Heart left ventricle (tissue), 16 donors: ENCODE data around the gene GLRA2. TPM values are rescaled to one million over a fixed set of nuclear protein-coding genes. Genes with fewer than 3 reads are reported as not detected.

Experiments
- ATAC-seq, 4 donors: fragments of 200-7000 bp; cut with Tn5 transposase; one replicate each; pipeline ENCODE4 v1.9.1; 2020 to 2022; ENCODE audit warnings: moderate library complexity in 4 of 4, mild to moderate bottlenecking in 3 of 4, moderate number of reproducible peaks in 1 of 4
- DNase-seq, 5 donors: peaks; one replicate each; pipeline ENCODE4 v3.0.0-alpha.2; 2020
- H3K27ac ChIP-seq, 12 donors: fragments of 200-600 bp; sonication (generic) in 4 of 12; one replicate each; pipeline versions ENCODE4 v1.5.0 to v1.8.0; 2016 to 2022; ENCODE audit warnings: mild to moderate bottlenecking in 2 of 12
- H3K27me3 ChIP-seq, 9 donors: fragments of 200-600 bp; sonication (generic) in 2 of 9; one replicate each; pipeline versions ENCODE4 v1.5.1 to v1.8.0; 2016 to 2022; ENCODE audit warnings: mild to moderate bottlenecking in 3 of 9
- H3K36me3 ChIP-seq, 9 donors: fragments of 200-600 bp; sonication (generic) in 2 of 9; one replicate each; pipeline versions ENCODE4 v1.5.0 to v1.8.0; 2018 to 2022; ENCODE audit warnings: mild to moderate bottlenecking in 2 of 9
- H3K4me1 ChIP-seq, 12 donors: fragments of 200-600 bp; sonication (generic) in 4 of 12; one replicate each; pipeline versions ENCODE4 v1.5.0 to v1.8.0; 2016 to 2022; ENCODE audit warnings: mild to moderate bottlenecking in 3 of 12
- H3K4me3 ChIP-seq, 12 donors: fragments of 200-600 bp; sonication (generic) in 4 of 12; one replicate each; pipeline versions ENCODE4 v1.5.0 to v1.8.0; 2017 to 2022; ENCODE audit warnings: mild to moderate bottlenecking in 9 of 12, moderate library complexity in 4 of 12
- H3K9me3 ChIP-seq, 12 donors: fragments of 200-600 bp; sonication (generic) in 4 of 12; one replicate each; pipeline versions ENCODE4 v1.5.0 to v1.8.0; 2016 to 2022; ENCODE audit warnings: mild to moderate bottlenecking in 1 of 12
- POLR2A ChIP-seq, 2 donors: fragments of 450-650 bp; IDR thresholded peaks; one replicate each; pipeline ENCODE4 v1.6.1; 2017; ENCODE audit warnings: antibody characterized with exemption in 2 of 2, mild to moderate bottlenecking in 2 of 2, moderate library complexity in 2 of 2
- WGBS, 4 donors: extraction: QIAGEN DNeasy Blood & Tissue Kit in 2 of 4; methylation state at CpG; one replicate each; pipeline versions ENCODE4 v1.1.5 to v1.1.7; 2013 to 2018; 5-methylcytosine and 5-hydroxymethylcytosine counted together
- intact Hi-C, 10 donors: fragments of 100-400 bp; cut with DNase I; formaldehyde crosslinking; loops; one replicate each; pipeline versions ENCODE4 v1.11.1 to v1.14.2; 2022
- polyA plus RNA-seq, 2 donors: library from polyadenylated mRNA; stranded (reverse); fragments of 200-250 nt; gene quantifications; one replicate each; pipeline ENCODE4 v1.2.3, GENCODE V29; 2013
- total RNA-seq, 9 donors: library from RNA; depleted of rRNA in 2 of 9; stranded (reverse); fragments of >200 nt in 2 of 9; fragmentation: NEBNext Ultra II Directional in 3 of 9; extraction: Animal tissue kit (Norgen Biotek cat#: 25700) in 3 of 9; gene quantifications; one replicate each; pipeline versions ENCODE4 v1.1.0 to v1.2.4, GENCODE V29; 2016 to 2023
- TF ChIP-seq, protein P1 (sequence below), 12 donors: fragments of 200-600 bp; sonication (generic) in 4 of 12; IDR thresholded peaks; one replicate each; pipeline versions ENCODE4 v1.5.0 to v1.8.0; 2018 to 2022; ENCODE audit warnings: antibody characterized with exemption in 12 of 12, mild to moderate bottlenecking in 5 of 12
- donor health status: ischemic (EF 13 %, LVEDD 7.1; RV severe dilation, severe dysfunction).
- donor health status: healthy with polysubstance abuse.
- donor health status: DM: no; HTN: yes; CAD: no.
- donor health status: DM: no; HTN: no; CAD: no.
- donor health status: ischemic (EF 25% LVEDD 6.9; RV normal size, moderate dysfunction).
- donor health status: ischemic (EF 25% LVEDD 5.7; RV mildly dilated, moderate dysfunction).
- donor health status: healthy.
- donor health status: DM: yes; HTN: yes; CAD: no.
- donor health status: ischemic (EF 35%, LVEDD 5.7; RV mildly dilated, moderate dysfunction).
- donor health status: nonischemic (EF 11% LVEDD 7.7; RV severe dilation, severe dysfunction).
- donor health status: DM: yes; HTN: yes; CAD: no.
- donor health status: PGD.
- donor health status: ischemic (EF 29% LVEDD 5.4; RV normal size, mild dysfunction).
- donor health status: nonischemic (EF 23%, LVEDD 6.1; RV moderate dilation, normal function).

GLRA2 gene
- total and polyA plus RNA-seq, 11 donors = not detected

- 69 to 72% (median 71%) methylated on average over 1 of the region's 1 CpG for WGBS, 4 donors
- H3K27ac ChIP-seq = no peak overlapping the region
- ATAC-seq (no peak), DNase-seq (no peak)
- intact Hi-C loops = no loop called here
- no peaks in the 10 kb centered on the region for H3K9me3 ChIP-seq
- peaks cover 0 to 7% (median 0%) of the 10 kb centered on the region in 9 donors for H3K27me3 ChIP-seq
- H3K4me3 ChIP-seq = no peak overlapping the region
- no peaks in the 10 kb centered on the region for H3K36me3 ChIP-seq
- no peaks in the 10 kb centered on the region for H3K4me1 ChIP-seq
- TF ChIP-seq POLR2A (IDR thresholded peaks at IDR 0.05) = no peak
- TF ChIP-seq, protein P1, sequence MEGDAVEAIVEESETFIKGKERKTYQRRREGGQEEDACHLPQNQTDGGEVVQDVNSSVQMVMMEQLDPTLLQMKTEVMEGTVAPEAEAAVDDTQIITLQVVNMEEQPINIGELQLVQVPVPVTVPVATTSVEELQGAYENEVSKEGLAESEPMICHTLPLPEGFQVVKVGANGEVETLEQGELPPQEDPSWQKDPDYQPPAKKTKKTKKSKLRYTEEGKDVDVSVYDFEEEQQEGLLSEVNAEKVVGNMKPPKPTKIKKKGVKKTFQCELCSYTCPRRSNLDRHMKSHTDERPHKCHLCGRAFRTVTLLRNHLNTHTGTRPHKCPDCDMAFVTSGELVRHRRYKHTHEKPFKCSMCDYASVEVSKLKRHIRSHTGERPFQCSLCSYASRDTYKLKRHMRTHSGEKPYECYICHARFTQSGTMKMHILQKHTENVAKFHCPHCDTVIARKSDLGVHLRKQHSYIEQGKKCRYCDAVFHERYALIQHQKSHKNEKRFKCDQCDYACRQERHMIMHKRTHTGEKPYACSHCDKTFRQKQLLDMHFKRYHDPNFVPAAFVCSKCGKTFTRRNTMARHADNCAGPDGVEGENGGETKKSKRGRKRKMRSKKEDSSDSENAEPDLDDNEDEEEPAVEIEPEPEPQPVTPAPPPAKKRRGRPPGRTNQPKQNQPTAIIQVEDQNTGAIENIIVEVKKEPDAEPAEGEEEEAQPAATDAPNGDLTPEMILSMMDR (IDR thresholded peaks at IDR 0.05) = no peak
Observed at GRCh38 chrX:14533867-14534266, 4.5 kb downstream of the GLRA2 start.

DNA sequence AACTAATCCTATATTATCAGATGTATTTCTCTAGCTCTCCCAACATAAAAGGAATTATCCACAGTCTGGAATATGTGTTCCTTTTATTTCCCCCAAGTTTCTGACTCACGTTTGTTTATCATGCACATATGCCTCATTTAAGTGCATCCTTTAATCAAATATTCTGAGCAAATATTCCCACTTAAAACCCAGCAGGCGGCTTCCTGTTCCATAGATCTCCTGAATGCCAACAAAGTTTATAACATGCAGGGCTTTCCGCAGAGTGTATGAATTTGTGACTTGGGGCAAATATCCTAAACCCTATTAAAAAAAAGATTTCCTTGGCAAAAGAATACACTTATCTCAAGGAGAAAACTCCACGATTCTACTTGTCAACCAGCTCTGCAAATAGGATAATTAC is 16.9 kb downstream of the GLRA2 start:
- intact Hi-C loops = no loop called here
- H3K4me1 ChIP-seq = no peaks in the 10 kb centered on the region
- WGBS, 4 donors = 54 to 75% (median 65%) methylated on average over 4 of the region's 4 CpGs
- H3K4me3 ChIP-seq = no peak overlapping the region
- H3K36me3 ChIP-seq = no peaks in the 10 kb centered on the region
- ATAC-seq (no peak), DNase-seq (no peak)
- H3K27ac ChIP-seq = no peak overlapping the region
- H3K27me3 ChIP-seq = peaks cover 0 to 6% (median 0%) of the 10 kb centered on the region in 9 donors
- TF ChIP-seq POLR2A (IDR thresholded peaks at IDR 0.05) = no peak
- TF ChIP-seq, protein P1 (IDR thresholded peaks at IDR 0.05) = no peak
- H3K9me3 ChIP-seq = no peaks in the 10 kb centered on the region

DNA sequence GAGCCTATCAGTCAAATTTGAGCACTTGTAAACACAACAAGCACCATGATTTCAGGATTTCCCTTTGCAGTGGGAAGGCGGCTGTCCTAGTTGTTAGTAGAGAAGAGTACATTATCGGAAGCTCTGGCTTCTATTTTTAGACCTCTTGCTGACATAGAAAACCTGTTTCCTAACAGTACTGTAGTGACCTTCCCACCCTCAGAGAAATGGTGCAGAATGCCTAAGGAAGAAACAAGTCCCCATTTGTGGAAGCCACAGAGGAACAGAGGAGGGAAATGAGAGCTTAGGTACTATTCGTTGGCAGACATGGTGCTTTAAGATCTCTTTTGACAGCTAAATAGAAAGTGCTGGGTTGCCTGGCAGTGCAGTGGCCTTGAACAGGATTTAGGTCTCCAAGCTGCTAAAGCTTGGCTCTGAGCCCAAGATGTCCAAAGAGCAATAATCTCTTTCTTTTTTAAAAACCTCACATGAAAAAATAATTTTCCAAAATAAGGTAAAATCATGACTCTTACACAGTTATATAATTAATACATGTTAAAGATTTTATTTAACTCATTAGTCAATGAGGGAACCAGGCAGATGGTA is 24.9 kb downstream of the GLRA2 start:
- Histone ChIP-seq H3K27ac (no peak overlapping the region), H3K27me3 (peaks cover 0 to 6% (median 0%) of the 10 kb centered on the region in 9 donors), H3K4me1 (peaks cover 0 to 7% (median 0%) of the 10 kb centered on the region in 12 donors), H3K36me3 (no peaks in the 10 kb centered on the region), H3K9me3 (no peaks in the 10 kb centered on the region), H3K4me3 (no peak overlapping the region)
- intact Hi-C loops = no loop called here
- ATAC-seq (peak in 1 of 4 donors; percentile 46), DNase-seq (no peak)
- 5 to 37% (median 19%) methylated on average over 3 of the region's 3 CpGs for WGBS, 4 donors
- TF ChIP-seq POLR2A (IDR thresholded peaks at IDR 0.05) = no peak
- TF ChIP-seq, protein P1 (IDR thresholded peaks at IDR 0.05) = no peak

GRCh38 chrX:14564058-14564457 is 34.7 kb downstream of the GLRA2 start:
- H3K4me1 ChIP-seq = no peaks in the 10 kb centered on the region
- DNase-seq (no peak), ATAC-seq (no peak)
- intact Hi-C loops = no loop called here
- no peak overlapping the region for H3K4me3 ChIP-seq
- no peak overlapping the region for H3K27ac ChIP-seq
- H3K9me3 ChIP-seq = peaks cover 0 to 29% (median 5%) of the 10 kb centered on the region in 12 donors
- H3K36me3 ChIP-seq = no peaks in the 10 kb centered on the region
- WGBS, 4 donors = 63 to 80% (median 68%) methylated on average over 2 of the region's 2 CpGs
- H3K27me3 ChIP-seq = no peaks in the 10 kb centered on the region
- TF ChIP-seq, protein P1 (IDR thresholded peaks at IDR 0.05) = no peak
- TF ChIP-seq POLR2A (IDR thresholded peaks at IDR 0.05) = no peak
